ENCODE data around the gene TRAPPC12. TPM values are rescaled to one million over a fixed set of nuclear protein-coding genes. Genes with fewer than 3 reads are reported as not detected.
A peak's percentile ranks its signal among the peaks of the same experiment; 100 is the strongest.
"Not testable (repeated sequence)": the region's sequence is repeated elsewhere in the genome, so short reads cannot be mapped to it uniquely, and the experiment has no call there.

Gene TRAPPC12
- total RNA-seq, 2 experiments from 2014 or later = 106 to 116 TPM

- ATAC-seq (ENCODE audit: low read depth) (no peak), DNase-seq (no peak)
- no peak overlapping the region for H3K27ac Mint-ChIP-seq
- no peak overlapping the region for H3K4me3 Mint-ChIP-seq
- peaks cover 4% of the 10 kb centered on the region for H3K9me3 Mint-ChIP-seq
- POLR2A ChIA-PET = interaction anchor here (0.8 kb wide), 1 partner anchor 13 kb away, joined by 4 read pairs; no protein-coding TSS in a partner anchor
- peaks cover 38% of the 10 kb centered on the region for H3K36me3 Mint-ChIP-seq
- H3K4me1 Mint-ChIP-seq = no peaks in the 10 kb centered on the region
- no peaks in the 10 kb centered on the region for H3K27me3 Mint-ChIP-seq
These were observed 126.3 kb downstream of the TRAPPC12 start for GRCh38 chr2:3505771-3506170.

- POLR2A ChIA-PET = no interaction called here
- H3K4me3 Mint-ChIP-seq = no peak overlapping the region
- DNase-seq = no peak
- H3K4me1 Mint-ChIP-seq = peaks cover 6% of the 10 kb centered on the region
- H3K36me3 Mint-ChIP-seq = peaks cover 63% of the 10 kb centered on the region
- H3K27me3 Mint-ChIP-seq = no peaks in the 10 kb centered on the region
- no peak overlapping the region for H3K27ac Mint-ChIP-seq
- no peak for ATAC-seq (ENCODE audit: low read depth)
- H3K9me3 Mint-ChIP-seq = peaks cover 11% of the 10 kb centered on the region
These were observed 132.6 kb downstream of the TRAPPC12 start for GRCh38 chr2:3512086-3512485.

GRCh38 chr2:3513026-3513810, 133.7 kb downstream of the TRAPPC12 start:
- Mint-ChIP-seq H3K4me1 (peaks cover 10% of the 10 kb centered on the region), H3K4me3 (no peak overlapping the region), H3K27me3 (no peaks in the 10 kb centered on the region), H3K36me3 (peaks cover 62% of the 10 kb centered on the region), H3K27ac (no peak overlapping the region), H3K9me3 (peaks cover 11% of the 10 kb centered on the region)
- ATAC-seq (ENCODE audit: low read depth) (no peak), DNase-seq (no peak)
- POLR2A ChIA-PET = no interaction called here

- H3K9me3 Mint-ChIP-seq; H3K4me3 Mint-ChIP-seq; POLR2A ChIA-PET; DNase-seq; H3K27ac Mint-ChIP-seq; ATAC-seq (ENCODE audit: low read depth); H3K27me3 Mint-ChIP-seq: not testable (repeated sequence)
- peaks cover 17% of the 10 kb centered on the region for H3K4me1 Mint-ChIP-seq
- H3K36me3 Mint-ChIP-seq = peaks cover 51% of the 10 kb centered on the region
These were observed 135.9 kb downstream of the TRAPPC12 start for GRCh38 chr2:3515438-3515837.

- Mint-ChIP-seq H3K36me3 (peaks cover 41% of the 10 kb centered on the region), H3K9me3 (peaks cover 3% of the 10 kb centered on the region), H3K4me1 (peaks cover 24% of the 10 kb centered on the region), H3K27ac (no peak overlapping the region), H3K27me3 (no peaks in the 10 kb centered on the region), H3K4me3 (no peak overlapping the region)
- POLR2A ChIA-PET = no interaction called here
- no peak for DNase-seq
- ATAC-seq (ENCODE audit: low read depth) = no peak
These were observed 137.3 kb downstream of the TRAPPC12 start for GRCh38 chr2:3516831-3517230.

- Mint-ChIP-seq H3K4me1 (peaks cover 24% of the 10 kb centered on the region), H3K27me3 (no peaks in the 10 kb centered on the region), H3K36me3 (peaks cover 32% of the 10 kb centered on the region), H3K27ac (peak overlapping the region; percentile 90), H3K9me3 (peaks cover 3% of the 10 kb centered on the region), H3K4me3 (peak overlapping the region; percentile 92)
- POLR2A ChIA-PET = interaction anchor here (0.5 to 3.1 kb wide), 7 partner anchors 8 to 140 kb away, joined by 3 to 31 read pairs (median 6); partner anchors contain the start of genes EIPR1, RNASEH1, RPS7 and TRAPPC12
- DNase-seq = no peak
- ATAC-seq (ENCODE audit: low read depth) = no peak
These were observed 138.5 kb downstream of the TRAPPC12 start for GRCh38 chr2:3517948-3518495.

- Mint-ChIP-seq H3K27ac (peak overlapping the region; percentile 90), H3K36me3 (peaks cover 25% of the 10 kb centered on the region), H3K4me3 (peak overlapping the region; percentile 92), H3K4me1 (peaks cover 22% of the 10 kb centered on the region), H3K9me3 (peaks cover 3% of the 10 kb centered on the region), H3K27me3 (no peaks in the 10 kb centered on the region)
- ATAC-seq (ENCODE audit: low read depth) = peak; percentile 91
- POLR2A ChIA-PET = interaction anchor here (0.5 to 3.1 kb wide), 12 partner anchors 8 to 140 kb away, joined by 3 to 31 read pairs (median 4); partner anchors contain the start of genes EIPR1, RNASEH1, RPS7 and TRAPPC12
- peak; percentile 99 for DNase-seq
These were observed 139.2 kb downstream of the TRAPPC12 start for GRCh38 chr2:3518496-3519254.

GRCh38 chr2:3519255-3520205, 140.0 kb downstream of the TRAPPC12 start, which contains the start of gene ADI1:
ADI1 (minus strand) TSS chr2:3519531; CDS start chr2:3519487, 44 bp downstream.
- H3K36me3 Mint-ChIP-seq = peaks cover 17% of the 10 kb centered on the region
- POLR2A ChIA-PET = interaction anchor here (0.6 to 3.1 kb wide), 16 partner anchors 9 to 141 kb away, joined by 3 to 31 read pairs (median 4); partner anchors contain the start of genes EIPR1, RNASEH1, RPS7 and TRAPPC12
- peak within 1 kb of the TSS; percentile 92 for H3K4me3 Mint-ChIP-seq
- peak within 1 kb of the TSS; percentile 90 for H3K27ac Mint-ChIP-seq
- H3K4me1 Mint-ChIP-seq = peaks cover 18% of the 10 kb centered on the region
- H3K9me3 Mint-ChIP-seq = peaks cover 3% of the 10 kb centered on the region
- H3K27me3 Mint-ChIP-seq = no peaks in the 10 kb centered on the region
- DNase-seq = peak; percentile 82
- ATAC-seq (ENCODE audit: low read depth) = peak; percentile 54

- peaks cover 12% of the 10 kb centered on the region for H3K36me3 Mint-ChIP-seq
- peak overlapping the region; percentile 90 for H3K27ac Mint-ChIP-seq
- H3K27me3 Mint-ChIP-seq = no peaks in the 10 kb centered on the region
- peaks cover 2% of the 10 kb centered on the region for H3K9me3 Mint-ChIP-seq
- peak overlapping the region; percentile 92 for H3K4me3 Mint-ChIP-seq
- no peak for ATAC-seq (ENCODE audit: low read depth)
- no peak for DNase-seq
- POLR2A ChIA-PET = interaction anchor here (0.8 to 3.1 kb wide), 3 partner anchors 11 to 54 kb away, joined by 4 to 31 read pairs (median 19); partner anchors contain the start of genes RNASEH1 and RPS7
- H3K4me1 Mint-ChIP-seq = peaks cover 18% of the 10 kb centered on the region
These were observed 141.1 kb downstream of the TRAPPC12 start for GRCh38 chr2:3520591-3520990.

GRCh38 chr2:3522961-3523421, 143.5 kb downstream of the TRAPPC12 start:
- no peaks in the 10 kb centered on the region for H3K9me3 Mint-ChIP-seq
- peaks cover 3% of the 10 kb centered on the region for H3K36me3 Mint-ChIP-seq
- no peak overlapping the region for H3K27ac Mint-ChIP-seq
- DNase-seq (no peak), ATAC-seq (ENCODE audit: low read depth) (no peak)
- H3K4me1 Mint-ChIP-seq = peaks cover 16% of the 10 kb centered on the region
- no peaks in the 10 kb centered on the region for H3K27me3 Mint-ChIP-seq
- POLR2A ChIA-PET = no interaction called here
- no peak overlapping the region for H3K4me3 Mint-ChIP-seq

- peaks cover 3% of the 10 kb centered on the region for H3K36me3 Mint-ChIP-seq
- H3K4me3 Mint-ChIP-seq = no peak overlapping the region
- POLR2A ChIA-PET = no interaction called here
- H3K9me3 Mint-ChIP-seq = no peaks in the 10 kb centered on the region
- DNase-seq (no peak), ATAC-seq (ENCODE audit: low read depth) (no peak)
- H3K27me3 Mint-ChIP-seq = no peaks in the 10 kb centered on the region
- H3K4me1 Mint-ChIP-seq = peaks cover 13% of the 10 kb centered on the region
- H3K27ac Mint-ChIP-seq = no peak overlapping the region
These were observed 144.1 kb downstream of the TRAPPC12 start for GRCh38 chr2:3523551-3524041.

- H3K9me3 Mint-ChIP-seq = no peaks in the 10 kb centered on the region
- H3K27ac Mint-ChIP-seq = no peak overlapping the region
- DNase-seq = no peak
- no peaks in the 10 kb centered on the region for H3K4me1 Mint-ChIP-seq
- POLR2A ChIA-PET = no interaction called here
- no peak overlapping the region for H3K4me3 Mint-ChIP-seq
- no peaks in the 10 kb centered on the region for H3K27me3 Mint-ChIP-seq
- ATAC-seq (ENCODE audit: low read depth) = no peak
- no peaks in the 10 kb centered on the region for H3K36me3 Mint-ChIP-seq
These were observed 147.4 kb downstream of the TRAPPC12 start for GRCh38 chr2:3526871-3527270.
